NT2/D1 (cell line): ENCODE measurements around the gene SORCS1.

Experiments
- SUZ12 ChIP-seq: IDR thresholded peaks from 2 replicates; pipeline ENCODE4 v1.6.1; 2011; ENCODE audit not compliant: insufficient read length, insufficient read depth; ENCODE audit errors: extremely low read depth
- ZNF274 ChIP-seq: IDR thresholded peaks from 2 replicates; pipeline ENCODE4 v1.6.1; 2011; ENCODE audit warnings: mild to moderate bottlenecking, low read depth, low read length

- TF ChIP-seq SUZ12 (no peak), ZNF274 (no peak)
These were observed 343.9 kb downstream of the SORCS1 start for GRCh38 chr10:106820579-106820978.
